ENCODE measurements around the gene ADAM10. TPM values are rescaled to one million over a fixed set of nuclear protein-coding genes. Genes with fewer than 3 reads are reported as not detected.

Gene ADAM10
- total and polyA plus RNA-seq, 2 experiments from 2014 or later, result 110 to 163 TPM

GRCh38 chr15:58715266-58715917 lies 34.1 kb downstream of the ADAM10 start:
- peaks cover 7% of the 10 kb centered on the region for H3K36me3 ChIP-seq
- no peak for DNase-seq (ENCODE audit: low read depth in 1 of 2, low spot score in 1 of 2)

GRCh38 chr15:58710701-58711100 lies 38.8 kb downstream of the ADAM10 start:
- no peaks in the 10 kb centered on the region for H3K36me3 ChIP-seq
- DNase-seq (ENCODE audit: low read depth in 1 of 2, low spot score in 1 of 2), result no peak

More at GRCh38 chr15:58715266-58715917, 34.1 kb downstream of the ADAM10 start:
- TF ChIP-seq, protein P1, sequence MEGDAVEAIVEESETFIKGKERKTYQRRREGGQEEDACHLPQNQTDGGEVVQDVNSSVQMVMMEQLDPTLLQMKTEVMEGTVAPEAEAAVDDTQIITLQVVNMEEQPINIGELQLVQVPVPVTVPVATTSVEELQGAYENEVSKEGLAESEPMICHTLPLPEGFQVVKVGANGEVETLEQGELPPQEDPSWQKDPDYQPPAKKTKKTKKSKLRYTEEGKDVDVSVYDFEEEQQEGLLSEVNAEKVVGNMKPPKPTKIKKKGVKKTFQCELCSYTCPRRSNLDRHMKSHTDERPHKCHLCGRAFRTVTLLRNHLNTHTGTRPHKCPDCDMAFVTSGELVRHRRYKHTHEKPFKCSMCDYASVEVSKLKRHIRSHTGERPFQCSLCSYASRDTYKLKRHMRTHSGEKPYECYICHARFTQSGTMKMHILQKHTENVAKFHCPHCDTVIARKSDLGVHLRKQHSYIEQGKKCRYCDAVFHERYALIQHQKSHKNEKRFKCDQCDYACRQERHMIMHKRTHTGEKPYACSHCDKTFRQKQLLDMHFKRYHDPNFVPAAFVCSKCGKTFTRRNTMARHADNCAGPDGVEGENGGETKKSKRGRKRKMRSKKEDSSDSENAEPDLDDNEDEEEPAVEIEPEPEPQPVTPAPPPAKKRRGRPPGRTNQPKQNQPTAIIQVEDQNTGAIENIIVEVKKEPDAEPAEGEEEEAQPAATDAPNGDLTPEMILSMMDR (IDR thresholded peaks at IDR 0.05; ENCODE audit: low read depth, low read length), result no peak
- Histone ChIP-seq H3K9me3 (ENCODE audit: low read depth) (no peaks in the 10 kb centered on the region), H3K4me1 (ENCODE audit: low read depth) (no peaks in the 10 kb centered on the region), H3K27ac (no peak overlapping the region), H3K27me3 (no peaks in the 10 kb centered on the region), H3K4me3 (no peak overlapping the region)

GRCh38 chr15:58707397-58707796 lies 42.1 kb downstream of the ADAM10 start:
- TF ChIP-seq, protein P1 (IDR thresholded peaks at IDR 0.05; ENCODE audit: low read depth, low read length), result no peak
- Histone ChIP-seq H3K9me3 (ENCODE audit: low read depth) (no peaks in the 10 kb centered on the region), H3K36me3 (no peaks in the 10 kb centered on the region), H3K27me3 (no peaks in the 10 kb centered on the region), H3K4me3 (no peak overlapping the region), H3K27ac (no peak overlapping the region), H3K4me1 (ENCODE audit: low read depth) (no peaks in the 10 kb centered on the region)
- DNase-seq (ENCODE audit: low read depth in 1 of 2, low spot score in 1 of 2), result no peak

More at GRCh38 chr15:58710701-58711100, 38.8 kb downstream of the ADAM10 start:
- Histone ChIP-seq H3K9me3 (ENCODE audit: low read depth) (no peaks in the 10 kb centered on the region), H3K4me3 (no peak overlapping the region), H3K4me1 (ENCODE audit: low read depth) (no peaks in the 10 kb centered on the region), H3K27me3 (no peaks in the 10 kb centered on the region), H3K27ac (no peak overlapping the region)
- TF ChIP-seq, protein P1 (IDR thresholded peaks at IDR 0.05; ENCODE audit: low read depth, low read length), result no peak

- DNase-seq (ENCODE audit: low read depth in 1 of 2, low spot score in 1 of 2), result no peak
- TF ChIP-seq, protein P1 (IDR thresholded peaks at IDR 0.05; ENCODE audit: low read depth, low read length), result no peak
- no peak overlapping the region for H3K27ac ChIP-seq
- no peaks in the 10 kb centered on the region for H3K9me3 ChIP-seq (ENCODE audit: low read depth)
- H3K27me3 ChIP-seq, result no peaks in the 10 kb centered on the region
- peaks cover 4% of the 10 kb centered on the region for H3K36me3 ChIP-seq
- no peaks in the 10 kb centered on the region for H3K4me1 ChIP-seq (ENCODE audit: low read depth)
- H3K4me3 ChIP-seq, result no peak overlapping the region
Observed at GRCh38 chr15:58705105-58705504, 44.4 kb downstream of the ADAM10 start.

DNA sequence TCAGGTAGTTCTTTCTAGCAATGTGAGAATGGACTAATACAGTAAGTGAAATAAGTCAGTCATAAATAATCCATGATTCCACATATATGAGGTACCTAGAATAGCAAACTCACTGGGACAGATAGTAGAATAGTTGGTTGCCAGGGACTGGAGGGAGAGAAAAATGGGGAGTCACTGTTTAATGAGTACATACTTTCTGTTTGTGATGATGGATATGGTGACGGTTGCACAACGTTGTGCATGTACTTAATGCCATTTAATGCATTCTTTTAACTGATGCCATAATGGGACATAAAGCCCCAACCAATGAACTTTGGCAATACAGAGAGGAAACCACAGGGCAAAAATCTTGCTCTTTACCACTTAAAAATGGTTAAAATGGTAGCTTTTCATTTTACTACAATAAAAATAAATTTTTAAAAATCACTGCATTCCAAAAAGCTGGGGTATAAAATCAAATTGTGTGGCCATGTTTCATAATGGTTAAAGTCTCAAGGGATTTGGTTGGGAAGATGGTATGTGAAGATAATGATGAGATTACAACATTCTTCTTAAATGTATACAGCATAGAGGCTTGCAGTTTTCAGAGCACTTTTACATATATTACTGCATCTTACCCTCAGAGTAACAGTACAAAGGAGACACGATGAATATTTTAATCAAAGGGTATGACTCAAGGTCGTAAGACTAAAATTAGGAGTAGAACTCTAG lies 45.2 kb downstream of the ADAM10 start:
- no peaks in the 10 kb centered on the region for H3K4me1 ChIP-seq (ENCODE audit: low read depth)
- H3K27me3 ChIP-seq, result no peaks in the 10 kb centered on the region
- H3K27ac ChIP-seq, result no peak overlapping the region
- H3K4me3 ChIP-seq, result no peak overlapping the region
- DNase-seq (ENCODE audit: low read depth in 1 of 2, low spot score in 1 of 2), result peak in 1 of 2 donors; percentile 39
- TF ChIP-seq, protein P1 (IDR thresholded peaks at IDR 0.05; ENCODE audit: low read depth, low read length), result no peak
- H3K36me3 ChIP-seq, result peaks cover 4% of the 10 kb centered on the region
- no peaks in the 10 kb centered on the region for H3K9me3 ChIP-seq (ENCODE audit: low read depth)

Measured in cardiac muscle cell (in vitro differentiated cells and primary cell).